Measurements from ENCODE around the gene RAPGEF6.

The RAPGEF6 gene

GRCh38 chr5:131539251-131539650 is 95.8 kb downstream of the RAPGEF6 start:
- Histone ChIP-seq H3K9me3 (ENCODE audit: control insufficient read depth, insufficient read depth, low read length) (no peaks in the 10 kb centered on the region), H3K9me2 (replicated peaks; ENCODE audit: control insufficient read depth, low read length) (no peaks in the 10 kb centered on the region), H3K79me2 (ENCODE audit: control insufficient read depth, low read length) (no peaks in the 10 kb centered on the region; the same call in 1 of the 2 replicates), H3K36me3 (ENCODE audit: control insufficient read depth, low read length) (peaks cover 65% of the 10 kb centered on the region), H3K4me1 (ENCODE audit: control insufficient read depth, low read length) (peaks cover 22% of the 10 kb centered on the region), H3K27me3 (ENCODE audit: control insufficient read depth, low read length) (no peaks in the 10 kb centered on the region), H3K27ac (ENCODE audit: low read depth, low read length) (no peak overlapping the region), H3F3A (ENCODE audit: control insufficient read depth, insufficient read depth) (no peaks in the 10 kb centered on the region), H3K4me3 (ENCODE audit: low read length) (no peak overlapping the region), H4K20me1 (ENCODE audit: control insufficient read depth, insufficient read depth, low read depth, low read length) (no peaks in the 10 kb centered on the region), H3K4me2 (ENCODE audit: low read length) (no peak overlapping the region)
- TF ChIP-seq, protein P1, sequence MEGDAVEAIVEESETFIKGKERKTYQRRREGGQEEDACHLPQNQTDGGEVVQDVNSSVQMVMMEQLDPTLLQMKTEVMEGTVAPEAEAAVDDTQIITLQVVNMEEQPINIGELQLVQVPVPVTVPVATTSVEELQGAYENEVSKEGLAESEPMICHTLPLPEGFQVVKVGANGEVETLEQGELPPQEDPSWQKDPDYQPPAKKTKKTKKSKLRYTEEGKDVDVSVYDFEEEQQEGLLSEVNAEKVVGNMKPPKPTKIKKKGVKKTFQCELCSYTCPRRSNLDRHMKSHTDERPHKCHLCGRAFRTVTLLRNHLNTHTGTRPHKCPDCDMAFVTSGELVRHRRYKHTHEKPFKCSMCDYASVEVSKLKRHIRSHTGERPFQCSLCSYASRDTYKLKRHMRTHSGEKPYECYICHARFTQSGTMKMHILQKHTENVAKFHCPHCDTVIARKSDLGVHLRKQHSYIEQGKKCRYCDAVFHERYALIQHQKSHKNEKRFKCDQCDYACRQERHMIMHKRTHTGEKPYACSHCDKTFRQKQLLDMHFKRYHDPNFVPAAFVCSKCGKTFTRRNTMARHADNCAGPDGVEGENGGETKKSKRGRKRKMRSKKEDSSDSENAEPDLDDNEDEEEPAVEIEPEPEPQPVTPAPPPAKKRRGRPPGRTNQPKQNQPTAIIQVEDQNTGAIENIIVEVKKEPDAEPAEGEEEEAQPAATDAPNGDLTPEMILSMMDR (IDR thresholded peaks at IDR 0.05; ENCODE audit: low read depth, low read length, poor library complexity, severe bottlenecking): no peak
- TF ChIP-seq EZH2phosphoT487 (IDR thresholded peaks at IDR 0.05; ENCODE audit: borderline replicate concordance, low read length): no peak

DNA sequence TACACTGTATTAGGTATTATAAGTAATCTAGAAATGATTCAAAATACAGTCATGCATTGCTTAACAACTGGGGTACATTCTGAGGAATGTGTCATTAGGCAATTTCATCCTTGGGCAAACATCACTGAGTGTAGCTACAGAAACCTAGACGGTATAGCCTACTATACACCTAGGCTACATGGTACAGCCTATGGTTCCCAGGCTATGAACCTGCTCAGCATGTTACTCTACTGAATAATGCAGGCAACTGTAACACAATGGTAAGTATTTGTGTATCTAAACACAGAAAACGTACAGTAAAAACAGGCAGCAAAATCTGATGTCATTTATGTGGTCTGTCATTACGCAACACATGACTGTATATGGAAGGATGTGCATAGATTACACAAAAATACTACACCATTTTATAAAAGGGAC is 96.8 kb downstream of the RAPGEF6 start:
- Histone ChIP-seq H3K9me2 (replicated peaks; ENCODE audit: control insufficient read depth, low read length) (no peaks in the 10 kb centered on the region), H3K36me3 (ENCODE audit: control insufficient read depth, low read length) (peaks cover 65% of the 10 kb centered on the region), H3K4me1 (ENCODE audit: control insufficient read depth, low read length) (peaks cover 22% of the 10 kb centered on the region), H3F3A (ENCODE audit: control insufficient read depth, insufficient read depth) (no peaks in the 10 kb centered on the region), H3K27me3 (ENCODE audit: control insufficient read depth, low read length) (no peaks in the 10 kb centered on the region), H3K27ac (ENCODE audit: low read depth, low read length) (no peak overlapping the region), H3K9me3 (ENCODE audit: control insufficient read depth, insufficient read depth, low read length) (no peaks in the 10 kb centered on the region), H3K4me3 (ENCODE audit: low read length) (no peak overlapping the region), H3K4me2 (ENCODE audit: low read length) (no peak overlapping the region), H3K79me2 (ENCODE audit: control insufficient read depth, low read length) (no peaks in the 10 kb centered on the region; the same call in 1 of the 2 replicates), H4K20me1 (ENCODE audit: control insufficient read depth, insufficient read depth, low read depth, low read length) (no peaks in the 10 kb centered on the region)
- TF ChIP-seq, protein P1 (IDR thresholded peaks at IDR 0.05; ENCODE audit: low read depth, low read length, poor library complexity, severe bottlenecking): no peak
- TF ChIP-seq EZH2phosphoT487 (IDR thresholded peaks at IDR 0.05; ENCODE audit: borderline replicate concordance, low read length): no peak

- Histone ChIP-seq H3K9me3 (ENCODE audit: control insufficient read depth, insufficient read depth, low read length) (no peaks in the 10 kb centered on the region), H3K4me2 (ENCODE audit: low read length) (peak overlapping the region; percentile 30; the same call in 1 of the 2 replicates), H3K79me2 (ENCODE audit: control insufficient read depth, low read length) (no peaks in the 10 kb centered on the region; the same call in 1 of the 2 replicates), H3K27ac (ENCODE audit: low read depth, low read length) (no peak overlapping the region), H4K20me1 (ENCODE audit: control insufficient read depth, insufficient read depth, low read depth, low read length) (no peaks in the 10 kb centered on the region), H3K4me1 (ENCODE audit: control insufficient read depth, low read length) (peaks cover 22% of the 10 kb centered on the region), H3F3A (ENCODE audit: control insufficient read depth, insufficient read depth) (no peaks in the 10 kb centered on the region; the same call in 1 of the 2 replicates), H3K9me2 (replicated peaks; ENCODE audit: control insufficient read depth, low read length) (no peaks in the 10 kb centered on the region), H3K36me3 (ENCODE audit: control insufficient read depth, low read length) (peaks cover 63% of the 10 kb centered on the region), H3K4me3 (ENCODE audit: low read length) (peak overlapping the region; percentile 23; the same call in 1 of the 2 replicates), H3K27me3 (ENCODE audit: control insufficient read depth, low read length) (no peaks in the 10 kb centered on the region)
- TF ChIP-seq EZH2phosphoT487 (IDR thresholded peaks at IDR 0.05; ENCODE audit: borderline replicate concordance, low read length): no peak
- TF ChIP-seq, protein P1 (IDR thresholded peaks at IDR 0.05; ENCODE audit: low read depth, low read length, poor library complexity, severe bottlenecking): no peak
Measured at GRCh38 chr5:131536850-131537448, 98.1 kb downstream of the RAPGEF6 start.
